ENCODE data around the gene CD300LG. TPM values are rescaled to one million over a fixed set of nuclear protein-coding genes. Genes with fewer than 3 reads are reported as not detected.
"Not testable (repeated sequence)": the region's sequence is repeated elsewhere in the genome, so short reads cannot be mapped to it uniquely, and the experiment has no call there.

CD300LG gene
- total RNA-seq, 2 donors from 2014 or later = not detected

- H3K4me3 Mint-ChIP-seq = no peak overlapping the region
- H3K27me3 Mint-ChIP-seq = peaks cover 21% of the 10 kb centered on the region
- H3K27ac Mint-ChIP-seq = no peak overlapping the region
- DNase-seq (peak in 2 of 3 donors; percentile 15 to 25), ATAC-seq (peak; percentile 61)
- H3K36me3 Mint-ChIP-seq (ENCODE audit: low read depth) = no peaks in the 10 kb centered on the region
- no peaks in the 10 kb centered on the region for H3K9me3 ChIP-seq (ENCODE audit: control insufficient read depth, low read length, poor library complexity, severe bottlenecking)
- peaks cover 9% of the 10 kb centered on the region for H3K4me1 Mint-ChIP-seq
Measured at GRCh38 chr17:43880420-43880991, 33.5 kb downstream of the CD300LG start.

GRCh38 chr17:43881181-43881580, 34.2 kb downstream of the CD300LG start:
- Mint-ChIP-seq H3K27ac (no peak overlapping the region), H3K27me3 (peaks cover 21% of the 10 kb centered on the region), H3K4me1 (peaks cover 9% of the 10 kb centered on the region), H3K36me3 (ENCODE audit: low read depth) (no peaks in the 10 kb centered on the region), H3K4me3 (no peak overlapping the region)
- no peaks in the 10 kb centered on the region for H3K9me3 ChIP-seq (ENCODE audit: control insufficient read depth, low read length, poor library complexity, severe bottlenecking)
- ATAC-seq (no peak), DNase-seq (no peak)

- DNase-seq = no peak
- H3K4me3 Mint-ChIP-seq = no peak overlapping the region
- H3K36me3 Mint-ChIP-seq (ENCODE audit: low read depth) = no peaks in the 10 kb centered on the region
Measured at GRCh38 chr17:43881758-43882505, 35.0 kb downstream of the CD300LG start.

GRCh38 chr17:43882761-43883415, 35.9 kb downstream of the CD300LG start:
- Mint-ChIP-seq H3K27me3 (peaks cover 21% of the 10 kb centered on the region), H3K36me3 (ENCODE audit: low read depth) (no peaks in the 10 kb centered on the region), H3K4me1 (peaks cover 9% of the 10 kb centered on the region), H3K27ac (no peak overlapping the region), H3K4me3 (no peak overlapping the region)
- no peak for ATAC-seq
- DNase-seq = no peak
- no peaks in the 10 kb centered on the region for H3K9me3 ChIP-seq (ENCODE audit: control insufficient read depth, low read length, poor library complexity, severe bottlenecking)

More at GRCh38 chr17:43881758-43882505, 35.0 kb downstream of the CD300LG start:
- no peak for ATAC-seq
- H3K9me3 ChIP-seq (ENCODE audit: control insufficient read depth, low read length, poor library complexity, severe bottlenecking) = no peaks in the 10 kb centered on the region
- H3K27me3 Mint-ChIP-seq = peaks cover 21% of the 10 kb centered on the region
- H3K27ac Mint-ChIP-seq = no peak overlapping the region
- peaks cover 9% of the 10 kb centered on the region for H3K4me1 Mint-ChIP-seq

- H3K4me1 Mint-ChIP-seq = peaks cover 3% of the 10 kb centered on the region
- DNase-seq = no peak
- H3K9me3 ChIP-seq (ENCODE audit: control insufficient read depth, low read length, poor library complexity, severe bottlenecking) = no peaks in the 10 kb centered on the region
- no peak overlapping the region for H3K27ac Mint-ChIP-seq
- no peaks in the 10 kb centered on the region for H3K36me3 Mint-ChIP-seq (ENCODE audit: low read depth)
- H3K27me3 Mint-ChIP-seq = peaks cover 11% of the 10 kb centered on the region
- no peak for ATAC-seq
- no peak overlapping the region for H3K4me3 Mint-ChIP-seq
Measured at GRCh38 chr17:43888548-43888947, 41.6 kb downstream of the CD300LG start.

GRCh38 chr17:43890240-43890639, 43.3 kb downstream of the CD300LG start:
- Mint-ChIP-seq H3K4me1 (peaks cover under 1% of the 10 kb centered on the region), H3K4me3 (no peak overlapping the region), H3K27ac (no peak overlapping the region), H3K36me3 (ENCODE audit: low read depth) (no peaks in the 10 kb centered on the region), H3K27me3 (peaks cover 5% of the 10 kb centered on the region)
- no peak for DNase-seq
- no peaks in the 10 kb centered on the region for H3K9me3 ChIP-seq (ENCODE audit: control insufficient read depth, low read length, poor library complexity, severe bottlenecking)
- ATAC-seq = no peak

GRCh38 chr17:43891851-43892646, 45.1 kb downstream of the CD300LG start:
- peaks cover 12% of the 10 kb centered on the region for H3K36me3 Mint-ChIP-seq (ENCODE audit: low read depth)
- no peaks in the 10 kb centered on the region for H3K9me3 ChIP-seq (ENCODE audit: control insufficient read depth, low read length, poor library complexity, severe bottlenecking)
- peaks cover 5% of the 10 kb centered on the region for H3K4me1 Mint-ChIP-seq
- no peak for ATAC-seq
- no peak overlapping the region for H3K27ac Mint-ChIP-seq
- no peak overlapping the region for H3K4me3 Mint-ChIP-seq
- H3K27me3 Mint-ChIP-seq = peaks cover 15% of the 10 kb centered on the region
- DNase-seq = no peak

GRCh38 chr17:43892647-43892952, 45.6 kb downstream of the CD300LG start:
- H3K36me3 Mint-ChIP-seq (ENCODE audit: low read depth) = peaks cover 12% of the 10 kb centered on the region
- peaks cover 6% of the 10 kb centered on the region for H3K4me1 Mint-ChIP-seq
- no peak overlapping the region for H3K27ac Mint-ChIP-seq
- peaks cover 21% of the 10 kb centered on the region for H3K27me3 Mint-ChIP-seq
- no peaks in the 10 kb centered on the region for H3K9me3 ChIP-seq (ENCODE audit: control insufficient read depth, low read length, poor library complexity, severe bottlenecking)
- ATAC-seq (no peak), DNase-seq (no peak)
- no peak overlapping the region for H3K4me3 Mint-ChIP-seq

GRCh38 chr17:43894494-43894893, 47.5 kb downstream of the CD300LG start:
- H3K4me3 Mint-ChIP-seq; DNase-seq; H3K27ac Mint-ChIP-seq; H3K4me1 Mint-ChIP-seq; ATAC-seq; H3K9me3 ChIP-seq (ENCODE audit: control insufficient read depth, low read length, poor library complexity, severe bottlenecking): not testable (repeated sequence)
- peaks cover 14% of the 10 kb centered on the region for H3K36me3 Mint-ChIP-seq (ENCODE audit: low read depth)
- peaks cover 32% of the 10 kb centered on the region for H3K27me3 Mint-ChIP-seq

- ATAC-seq = no peak
Measured at GRCh38 chr17:43897831-43898230, 50.9 kb downstream of the CD300LG start.

GRCh38 chr17:43898446-43898845, 51.5 kb downstream of the CD300LG start:
- Mint-ChIP-seq H3K27me3 (peaks cover 43% of the 10 kb centered on the region), H3K27ac (no peak overlapping the region), H3K36me3 (ENCODE audit: low read depth) (peaks cover 14% of the 10 kb centered on the region), H3K4me3 (no peak overlapping the region), H3K4me1 (peaks cover 22% of the 10 kb centered on the region)
- ATAC-seq = no peak
- no peaks in the 10 kb centered on the region for H3K9me3 ChIP-seq (ENCODE audit: control insufficient read depth, low read length, poor library complexity, severe bottlenecking)
- no peak for DNase-seq

More at GRCh38 chr17:43897831-43898230, 50.9 kb downstream of the CD300LG start:
- peaks cover 22% of the 10 kb centered on the region for H3K4me1 Mint-ChIP-seq
- H3K27ac Mint-ChIP-seq = no peak overlapping the region
- DNase-seq = no peak
- no peak overlapping the region for H3K4me3 Mint-ChIP-seq
- peaks cover 14% of the 10 kb centered on the region for H3K36me3 Mint-ChIP-seq (ENCODE audit: low read depth)
- H3K9me3 ChIP-seq (ENCODE audit: control insufficient read depth, low read length, poor library complexity, severe bottlenecking) = no peaks in the 10 kb centered on the region
- peaks cover 43% of the 10 kb centered on the region for H3K27me3 Mint-ChIP-seq

GRCh38 chr17:43900183-43900857, 53.3 kb downstream of the CD300LG start:
- H3K4me1 Mint-ChIP-seq = peaks cover 25% of the 10 kb centered on the region
- H3K9me3 ChIP-seq (ENCODE audit: control insufficient read depth, low read length, poor library complexity, severe bottlenecking) = no peaks in the 10 kb centered on the region
- peak; percentile 100 for ATAC-seq
- DNase-seq = peak; percentile 60 to 68 (median 67)
- peak overlapping the region; percentile 76 for H3K4me3 Mint-ChIP-seq
- H3K27ac Mint-ChIP-seq = peak overlapping the region; percentile 24
- peaks cover 53% of the 10 kb centered on the region for H3K27me3 Mint-ChIP-seq
- peaks cover 14% of the 10 kb centered on the region for H3K36me3 Mint-ChIP-seq (ENCODE audit: low read depth)
